ENCODE measurements around the gene GC.
"Not testable (repeated sequence)": the region's sequence is repeated elsewhere in the genome, so short reads cannot be mapped to it uniquely, and the experiment has no call there.

GC gene, protein sequence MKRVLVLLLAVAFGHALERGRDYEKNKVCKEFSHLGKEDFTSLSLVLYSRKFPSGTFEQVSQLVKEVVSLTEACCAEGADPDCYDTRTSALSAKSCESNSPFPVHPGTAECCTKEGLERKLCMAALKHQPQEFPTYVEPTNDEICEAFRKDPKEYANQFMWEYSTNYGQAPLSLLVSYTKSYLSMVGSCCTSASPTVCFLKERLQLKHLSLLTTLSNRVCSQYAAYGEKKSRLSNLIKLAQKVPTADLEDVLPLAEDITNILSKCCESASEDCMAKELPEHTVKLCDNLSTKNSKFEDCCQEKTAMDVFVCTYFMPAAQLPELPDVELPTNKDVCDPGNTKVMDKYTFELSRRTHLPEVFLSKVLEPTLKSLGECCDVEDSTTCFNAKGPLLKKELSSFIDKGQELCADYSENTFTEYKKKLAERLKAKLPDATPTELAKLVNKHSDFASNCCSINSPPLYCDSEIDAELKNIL

GRCh38 chr4:71783972-71784371, at the start of gene GC:
Gene GC (minus strand): TSS chr4:71784079. CDS start chr4:71784018, 61 bp downstream.
- DNase-seq (ENCODE audit: low spot score): no peak

GRCh38 chr4:71833232-71833900, 49.5 kb upstream of the GC start:
- DNase-seq (ENCODE audit: low spot score): no peak

DNA sequence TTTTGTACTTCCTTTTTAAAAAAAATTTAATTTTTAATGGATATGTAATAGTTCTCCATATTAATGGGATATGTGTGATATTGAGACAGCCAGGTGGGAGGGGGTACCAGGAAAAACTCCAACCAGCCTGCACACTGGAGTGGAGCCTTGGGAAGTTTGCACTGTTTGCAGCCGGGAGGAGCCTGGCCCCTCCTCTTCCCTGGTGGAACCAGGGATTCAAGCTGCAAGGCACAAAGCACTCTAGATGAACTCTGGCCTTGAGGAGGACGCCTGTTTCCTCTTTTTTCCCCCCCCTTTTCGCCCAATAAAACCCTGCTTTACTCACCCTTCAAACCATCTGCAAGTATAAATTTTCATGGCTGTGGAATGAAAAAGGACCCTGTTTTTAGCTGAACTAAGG, 48.2 kb upstream of the GC start:
- no peak for DNase-seq (ENCODE audit: low spot score)

GRCh38 chr4:71830497-71831190, 46.8 kb upstream of the GC start:
- no peak for DNase-seq (ENCODE audit: low spot score)

GRCh38 chr4:71828470-71828869, 44.6 kb upstream of the GC start:
- DNase-seq (ENCODE audit: low spot score): no peak

GRCh38 chr4:71827826-71828225, 43.9 kb upstream of the GC start:
- DNase-seq (ENCODE audit: low spot score): no peak

DNA sequence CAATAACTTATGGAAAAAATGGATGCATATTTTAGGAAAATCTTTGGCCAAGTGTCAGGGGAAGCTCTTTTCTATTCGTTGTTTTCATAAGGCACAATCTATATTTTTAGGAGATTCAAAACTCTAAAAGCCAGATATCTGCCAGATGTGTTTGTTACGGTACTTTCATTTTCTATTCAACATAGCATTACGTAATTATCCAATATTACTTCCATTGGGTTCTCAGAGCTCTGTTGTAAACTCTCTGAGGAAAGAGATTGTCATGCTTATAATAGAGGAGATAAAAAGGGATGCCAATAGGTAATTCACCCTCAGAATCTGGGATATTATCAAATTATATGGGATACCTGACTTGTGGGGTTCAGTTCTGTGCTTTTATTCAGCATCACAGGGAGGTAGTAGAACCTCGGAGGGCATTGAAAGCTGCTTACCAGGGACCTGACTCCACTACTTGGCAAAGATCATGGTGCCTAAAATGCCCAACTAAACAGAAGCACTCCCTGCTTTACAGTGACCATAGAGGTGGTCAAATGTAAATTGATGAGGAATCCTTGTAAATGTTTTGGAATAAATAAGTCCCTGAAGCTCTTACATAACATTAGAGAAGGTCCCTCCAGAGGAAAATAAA, 32.9 kb upstream of the GC start:
- DNase-seq (ENCODE audit: low spot score): no peak

- DNase-seq (ENCODE audit: low spot score): no peak
Measured at GRCh38 chr4:71814433-71814832, 30.6 kb upstream of the GC start.

GRCh38 chr4:71809805-71810204, 25.9 kb upstream of the GC start:
- not testable (repeated sequence) for DNase-seq (ENCODE audit: low spot score)

DNA sequence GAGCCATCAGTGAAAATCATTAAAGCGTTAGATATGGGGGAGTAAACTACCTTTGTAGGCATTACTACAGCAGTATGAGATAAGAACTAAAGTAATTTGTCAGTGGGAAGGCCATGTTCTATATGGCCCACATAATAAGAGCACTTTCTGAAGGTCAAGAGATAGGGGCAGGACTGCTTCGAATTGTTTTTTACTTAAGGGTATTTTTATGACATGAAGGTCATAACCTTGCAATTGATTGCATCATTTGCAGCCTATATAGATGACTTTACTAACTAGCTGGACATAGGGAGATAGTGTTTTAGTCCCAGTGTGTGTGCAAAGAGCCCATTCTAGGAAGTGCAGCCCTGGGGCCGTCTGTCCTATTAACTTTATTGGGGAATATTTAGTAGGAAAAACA, 23.6 kb upstream of the GC start:
- no peak for DNase-seq (ENCODE audit: low spot score)

GRCh38 chr4:71805230-71805629, 21.4 kb upstream of the GC start:
- DNase-seq (ENCODE audit: low spot score): not testable (repeated sequence)

GRCh38 chr4:71804017-71804697, 20.3 kb upstream of the GC start:
- not testable (repeated sequence) for DNase-seq (ENCODE audit: low spot score)

DNA sequence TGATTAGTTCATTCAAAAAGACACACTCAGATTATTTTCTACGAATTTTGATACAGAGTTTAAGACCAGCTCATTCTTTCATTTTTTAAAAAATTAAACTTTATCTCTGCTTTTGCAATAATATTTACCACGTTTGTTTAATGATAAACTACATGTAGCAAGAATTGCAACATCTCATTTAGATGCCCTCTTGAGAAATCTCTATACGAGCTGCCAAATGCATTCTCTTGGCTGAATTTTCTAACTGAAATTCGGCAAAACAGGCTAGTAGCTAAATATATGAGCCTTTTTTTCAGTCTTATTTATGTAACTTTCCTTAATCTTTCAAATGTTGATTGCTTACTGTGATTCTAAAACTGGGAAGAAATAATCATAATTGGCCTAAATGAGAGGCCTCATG, 2.1 kb upstream of the GC start:
- no peak for DNase-seq (ENCODE audit: low spot score)

- no peak for DNase-seq (ENCODE audit: low spot score)
Measured at GRCh38 chr4:71784569-71785197, 804 bp upstream of the GC start.

DNA sequence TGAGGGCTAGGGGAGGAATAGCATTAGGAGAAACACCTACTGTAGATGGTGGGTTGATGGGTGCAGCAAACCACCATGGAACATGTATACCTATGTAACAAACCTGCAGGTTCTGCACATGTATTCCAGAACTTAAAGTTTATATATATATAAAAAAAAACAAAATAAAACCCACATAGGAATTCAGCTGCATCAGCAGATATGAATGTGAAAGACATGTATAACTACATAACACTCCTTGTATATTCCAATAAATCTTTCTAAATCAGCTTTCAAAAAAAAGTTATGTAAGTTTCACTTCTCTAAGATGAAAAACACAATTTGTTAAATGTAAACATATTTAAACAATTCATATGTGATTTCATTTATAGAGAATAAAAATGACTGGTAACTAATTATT, 6.0 kb downstream of the GC start:
- DNase-seq (ENCODE audit: low spot score): no peak

DNA sequence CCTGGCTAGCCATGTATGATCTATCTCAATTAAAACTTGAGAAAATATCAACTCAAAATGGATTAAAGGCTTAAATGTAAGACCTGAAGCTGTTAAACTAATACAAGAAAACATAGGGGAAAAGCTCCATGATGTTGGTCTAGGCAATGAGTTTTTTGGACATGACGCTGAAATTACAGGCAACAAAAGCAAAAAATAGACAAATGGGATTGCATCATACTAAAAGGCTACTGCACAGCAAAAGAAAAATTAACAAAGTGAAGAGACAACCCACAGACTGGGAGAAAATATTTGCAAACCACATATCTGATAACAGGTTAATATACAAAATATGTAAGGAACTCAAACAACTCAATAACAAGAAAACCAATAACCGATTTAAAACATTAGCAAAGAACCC, 8.4 kb downstream of the GC start:
- no peak for DNase-seq (ENCODE audit: low spot score)

DNA sequence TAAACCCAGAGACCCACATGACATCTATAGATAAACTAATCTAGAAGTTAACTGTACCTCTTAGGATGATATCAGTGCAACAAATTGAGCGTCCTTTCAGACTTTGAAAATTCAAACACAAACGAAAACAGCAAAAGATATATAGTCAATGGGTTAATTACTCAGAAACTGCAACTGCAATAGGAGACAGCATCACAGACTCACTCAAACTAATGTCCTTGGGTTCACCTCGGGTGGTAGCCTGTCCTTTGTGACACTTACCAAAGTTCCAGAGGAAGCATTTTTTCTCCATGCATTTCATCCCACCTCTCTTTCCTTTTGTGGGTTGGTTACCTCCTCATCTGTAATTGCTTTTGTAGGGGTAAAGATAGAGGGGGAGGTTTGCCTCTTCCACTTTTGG, 9.7 kb downstream of the GC start:
- no peak for DNase-seq (ENCODE audit: low spot score)

DNA sequence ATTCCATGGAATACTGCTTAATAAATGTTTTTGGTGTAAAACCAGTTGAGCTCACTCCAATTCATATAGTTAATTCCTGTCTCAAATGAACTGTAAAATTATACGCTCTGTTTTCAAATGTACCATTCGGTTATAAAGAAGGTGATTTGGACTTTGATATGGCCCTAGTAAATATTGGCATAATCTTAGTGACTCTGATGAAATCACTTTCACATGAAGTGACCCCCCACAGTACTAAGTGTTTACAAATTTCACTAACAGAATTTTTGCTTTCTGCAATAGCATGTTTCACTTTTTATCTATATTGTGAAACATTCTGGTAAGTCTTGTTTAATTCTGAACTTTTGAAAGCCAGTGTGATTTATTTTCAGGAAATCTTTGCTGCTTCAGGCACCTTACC, 10.9 kb downstream of the GC start:
- no peak for DNase-seq (ENCODE audit: low spot score)

- no peak for DNase-seq (ENCODE audit: low spot score)
Measured at GRCh38 chr4:71772592-71772991, 11.3 kb downstream of the GC start.

GRCh38 chr4:71771613-71772012, 12.3 kb downstream of the GC start:
- DNase-seq (ENCODE audit: low spot score): no peak

DNA sequence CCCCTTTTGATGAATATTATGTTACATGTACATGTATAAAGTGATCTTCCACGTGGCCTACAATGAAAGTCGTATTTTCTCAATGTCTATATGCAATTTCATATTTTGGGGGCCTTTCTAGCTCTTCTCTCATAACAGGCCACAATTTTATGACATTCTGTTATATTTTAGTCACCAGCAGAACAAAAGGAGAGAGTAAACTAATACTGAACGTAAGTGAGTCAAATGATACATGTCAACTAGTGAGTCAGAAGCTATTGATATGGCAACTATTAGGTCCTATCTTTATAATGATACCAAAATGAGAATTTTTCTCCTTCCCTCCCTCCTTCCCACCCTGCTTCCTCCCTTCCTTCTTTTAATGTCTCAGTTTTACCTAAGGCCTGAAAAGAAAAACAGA, 14.4 kb downstream of the GC start:
- DNase-seq (ENCODE audit: low spot score): no peak

Data from CD4-positive, alpha-beta T cell treated with Interleukin-15 for 4 hours (primary cell).